Prostate gland (tissue), 2 donors: ENCODE measurements around the gene FAAP100. TPM values are rescaled to one million over a fixed set of nuclear protein-coding genes. Genes with fewer than 3 reads are reported as not detected.

Experiments used
- DNase-seq: peaks from one replicate; pipeline ENCODE4 v3.0.0-alpha.2; 2019; ENCODE audit warnings: low spot score
- H3K27ac ChIP-seq, 2 donors: fragments of 200-600 bp; sonication (generic); 2 replicates each; pipeline ENCODE4 v1.5.1; 2017 to 2019
- H3K27me3 ChIP-seq: fragments of 200-600 bp; sonication (generic); replicated peaks from 2 replicates; pipeline ENCODE4 v1.5.1; 2019; ENCODE audit not compliant: insufficient read depth
- H3K36me3 ChIP-seq, 2 donors: fragments of 200-600 bp; sonication (generic); 1 replicate in 1 of 2; 2 replicates in 1 of 2; pipeline versions ENCODE4 v1.5.1 to v1.8.1; 2017 to 2019
- H3K4me1 ChIP-seq: fragments of 200-600 bp; sonication (generic); replicated peaks from 2 replicates; pipeline ENCODE4 v1.5.1; 2019
- H3K4me3 ChIP-seq, 2 donors: fragments of 200-600 bp; sonication (generic); 2 replicates each; pipeline ENCODE4 v1.5.1; 2017 to 2019
- H3K9me3 ChIP-seq: fragments of 200-600 bp; sonication (generic); 2 replicates; pipeline ENCODE4 v1.5.1; 2017
- CTCF ChIP-seq, 4 experiments: fragments of 200-600 bp in 2 of 4; fragments of 450-650 bp in 2 of 4; sonication (generic) in 2 of 4; IDR thresholded peaks; 1 replicate in 3 of 4; 2 replicates in 1 of 4; pipeline ENCODE4 v1.5.1; 2016 to 2019; ENCODE audit warnings: antibody characterized with exemption in 4 of 4, mild to moderate bottlenecking in 2 of 4, moderate library complexity in 2 of 4
- POLR2A ChIP-seq: fragments of 450-650 bp; IDR thresholded peaks from one replicate; pipeline ENCODE4 v1.6.1; 2016; ENCODE audit warnings: antibody characterized with exemption, mild to moderate bottlenecking
- POLR2AphosphoS5 ChIP-seq: sonication (generic); formaldehyde crosslinking; IDR thresholded peaks from one replicate; pipeline ENCODE4 v1.6.1; 2017; ENCODE audit warnings: antibody characterized with exemption
- WGBS: methylation state at CpG from one replicate; pipeline ENCODE4 v1.1.5; 2018; 5-methylcytosine and 5-hydroxymethylcytosine counted together
- intact Hi-C: fragments of 100-400 bp; cut with DNase I; formaldehyde crosslinking; loops from one replicate; pipeline ENCODE4 v1.14.2; 2022
- total RNA-seq, 2 donors: library from RNA; depleted of rRNA; stranded (reverse); fragments of >200 nt; gene quantifications; one replicate each; pipeline ENCODE4 v1.1.0, GENCODE V29; 2016

Gene FAAP100
- total RNA-seq, 2 donors from 2014 or later = 27.8 to 44.4 TPM

DNA sequence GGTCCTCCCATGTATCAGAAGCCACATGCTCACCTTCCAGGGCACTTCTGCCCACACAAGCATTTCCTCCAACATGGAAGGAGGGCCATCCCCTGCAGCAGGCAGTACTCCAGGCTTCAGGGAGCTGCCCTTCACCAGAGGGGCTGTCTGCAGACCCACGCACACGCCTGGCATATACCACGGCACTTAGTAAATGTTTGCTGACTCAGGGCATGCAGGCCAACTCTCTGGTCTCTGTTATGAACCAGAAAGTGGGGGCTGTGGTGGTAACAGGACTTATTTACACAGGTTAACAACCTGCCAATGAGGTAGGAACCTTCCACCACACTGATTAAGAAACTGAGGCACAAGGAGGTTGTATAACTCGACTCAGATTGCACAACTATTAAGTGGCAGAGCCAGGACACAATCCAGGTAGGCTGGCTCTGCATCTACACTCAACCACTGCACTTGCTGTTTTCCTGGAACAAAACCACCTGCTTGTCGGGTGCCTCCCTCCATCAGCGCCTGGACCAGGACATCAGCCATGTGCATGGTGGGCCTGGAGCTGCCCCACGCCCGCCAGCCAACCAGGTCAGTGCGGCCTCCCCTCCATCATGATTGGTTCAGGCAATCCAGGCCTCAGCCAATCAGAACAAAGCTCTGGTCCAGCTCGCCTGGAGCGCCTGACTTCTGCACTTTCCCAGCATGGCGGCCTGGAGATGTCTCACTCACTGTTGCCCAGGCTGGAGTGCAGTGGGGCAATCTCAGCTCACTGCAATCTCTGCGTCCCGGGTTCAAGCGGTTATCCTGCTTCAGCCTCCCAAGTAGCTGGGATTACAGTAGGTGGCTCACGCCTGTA, 58.7 kb downstream of the FAAP100 start:
- H3K27me3 ChIP-seq = no peaks in the 10 kb centered on the region
- no peak for TF ChIP-seq CTCF (IDR thresholded peaks at IDR 0.05)
- no peak for TF ChIP-seq POLR2A
- no peak for TF ChIP-seq POLR2AphosphoS5
- WGBS = 91% methylated on average over 16 of the region's 16 CpGs
- intact Hi-C loops = no loop called here
- no peaks in the 10 kb centered on the region for H3K9me3 ChIP-seq
- H3K27ac ChIP-seq = no peak overlapping the region
- DNase-seq = no peak
- no peak overlapping the region for H3K4me3 ChIP-seq
- peaks cover 4% of the 10 kb centered on the region for H3K4me1 ChIP-seq
- no peaks in the 10 kb centered on the region for H3K36me3 ChIP-seq

- Histone ChIP-seq H3K4me3 (no peak overlapping the region), H3K9me3 (no peaks in the 10 kb centered on the region), H3K36me3 (no peaks in the 10 kb centered on the region), H3K4me1 (peaks cover 4% of the 10 kb centered on the region), H3K27ac (no peak overlapping the region), H3K27me3 (no peaks in the 10 kb centered on the region)
- no peak for TF ChIP-seq POLR2A
- no peak for TF ChIP-seq POLR2AphosphoS5
- TF ChIP-seq CTCF (IDR thresholded peaks at IDR 0.05) = no peak
- 91% methylated on average over 9 of the region's 9 CpGs for WGBS
- intact Hi-C loops = no loop called here
- DNase-seq = no peak
Observed at GRCh38 chr17:81492706-81493105, 59.4 kb downstream of the FAAP100 start.

DNA sequence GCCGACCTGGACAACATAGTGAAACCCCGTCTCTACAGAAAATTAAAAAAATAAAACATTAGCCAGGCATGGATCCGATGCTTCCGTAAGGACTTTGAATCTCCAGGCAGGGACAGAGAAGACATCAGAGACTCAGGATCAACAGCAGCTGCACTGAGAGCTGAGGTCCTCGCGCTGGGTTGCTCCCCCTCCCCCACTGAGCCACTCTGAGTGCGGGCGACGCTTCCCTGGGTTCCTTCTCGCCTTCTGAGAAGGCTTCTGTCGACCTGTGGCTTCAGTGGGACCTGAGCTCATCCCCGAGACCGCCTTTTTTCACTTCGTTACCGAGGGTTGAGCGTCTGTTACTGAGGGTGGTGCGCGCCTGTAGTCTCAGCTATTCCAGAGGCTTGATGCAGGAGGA, 60.0 kb downstream of the FAAP100 start:
- no peak for DNase-seq
- H3K27me3 ChIP-seq = no peaks in the 10 kb centered on the region
- H3K4me1 ChIP-seq = peaks cover 4% of the 10 kb centered on the region
- H3K4me3 ChIP-seq = no peak overlapping the region
- H3K27ac ChIP-seq = no peak overlapping the region
- H3K9me3 ChIP-seq = no peaks in the 10 kb centered on the region
- intact Hi-C loops = no loop called here
- no peaks in the 10 kb centered on the region for H3K36me3 ChIP-seq
- TF ChIP-seq CTCF (IDR thresholded peaks at IDR 0.05) = no peak
- no peak for TF ChIP-seq POLR2AphosphoS5
- no peak for TF ChIP-seq POLR2A
- 64% methylated on average over 18 of the region's 18 CpGs for WGBS

- Histone ChIP-seq H3K27ac (no peak overlapping the region), H3K4me3 (no peak overlapping the region), H3K4me1 (peaks cover 4% of the 10 kb centered on the region), H3K9me3 (no peaks in the 10 kb centered on the region), H3K36me3 (no peaks in the 10 kb centered on the region), H3K27me3 (no peaks in the 10 kb centered on the region)
- intact Hi-C loops = no loop called here
- no peak for DNase-seq
- TF ChIP-seq CTCF (IDR thresholded peaks at IDR 0.05) (no peak), POLR2AphosphoS5 (no peak), POLR2A (no peak)
- WGBS = 15% methylated on average over 4 of the region's 5 CpGs
Observed at GRCh38 chr17:81491761-81492160, 60.4 kb downstream of the FAAP100 start.

DNA sequence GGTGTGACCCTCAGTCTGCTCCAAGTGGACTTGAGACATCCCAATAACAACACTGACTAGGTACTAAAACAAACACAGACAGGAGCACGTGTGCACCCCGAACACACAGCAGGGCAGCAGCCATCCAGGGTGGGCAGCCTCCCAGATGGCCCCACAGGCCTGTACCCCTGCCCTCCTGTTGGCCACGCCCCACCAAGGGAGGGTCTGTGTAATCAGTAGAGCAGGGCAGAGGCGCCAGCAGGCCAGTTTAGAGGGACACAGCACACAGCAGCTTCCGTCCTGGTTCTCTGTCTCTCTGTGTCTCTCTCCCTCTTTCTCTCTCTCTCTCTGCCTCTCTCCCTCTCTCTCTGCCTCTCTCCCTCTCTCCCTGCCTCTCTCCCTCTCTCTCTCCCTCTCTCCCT, 61.0 kb downstream of the FAAP100 start:
- TF ChIP-seq POLR2AphosphoS5 = no peak
- TF ChIP-seq CTCF (IDR thresholded peaks at IDR 0.05) = no peak
- TF ChIP-seq POLR2A = no peak
- WGBS = 27% methylated on average over 5 of the region's 5 CpGs
- Histone ChIP-seq H3K4me1 (peaks cover 4% of the 10 kb centered on the region), H3K36me3 (no peaks in the 10 kb centered on the region), H3K27ac (no peak overlapping the region), H3K27me3 (no peaks in the 10 kb centered on the region), H3K9me3 (no peaks in the 10 kb centered on the region), H3K4me3 (no peak overlapping the region)
- no peak for DNase-seq
- intact Hi-C loops = no loop called here
